ENCODE data around the gene SPOCK1. TPM values are rescaled to one million over a fixed set of nuclear protein-coding genes. Genes with fewer than 3 reads are reported as not detected.

Gene SPOCK1
- total and polyA plus RNA-seq, 2 experiments from 2014 or later = 8.2 to 10.5 TPM

- TF ChIP-seq, protein P1, sequence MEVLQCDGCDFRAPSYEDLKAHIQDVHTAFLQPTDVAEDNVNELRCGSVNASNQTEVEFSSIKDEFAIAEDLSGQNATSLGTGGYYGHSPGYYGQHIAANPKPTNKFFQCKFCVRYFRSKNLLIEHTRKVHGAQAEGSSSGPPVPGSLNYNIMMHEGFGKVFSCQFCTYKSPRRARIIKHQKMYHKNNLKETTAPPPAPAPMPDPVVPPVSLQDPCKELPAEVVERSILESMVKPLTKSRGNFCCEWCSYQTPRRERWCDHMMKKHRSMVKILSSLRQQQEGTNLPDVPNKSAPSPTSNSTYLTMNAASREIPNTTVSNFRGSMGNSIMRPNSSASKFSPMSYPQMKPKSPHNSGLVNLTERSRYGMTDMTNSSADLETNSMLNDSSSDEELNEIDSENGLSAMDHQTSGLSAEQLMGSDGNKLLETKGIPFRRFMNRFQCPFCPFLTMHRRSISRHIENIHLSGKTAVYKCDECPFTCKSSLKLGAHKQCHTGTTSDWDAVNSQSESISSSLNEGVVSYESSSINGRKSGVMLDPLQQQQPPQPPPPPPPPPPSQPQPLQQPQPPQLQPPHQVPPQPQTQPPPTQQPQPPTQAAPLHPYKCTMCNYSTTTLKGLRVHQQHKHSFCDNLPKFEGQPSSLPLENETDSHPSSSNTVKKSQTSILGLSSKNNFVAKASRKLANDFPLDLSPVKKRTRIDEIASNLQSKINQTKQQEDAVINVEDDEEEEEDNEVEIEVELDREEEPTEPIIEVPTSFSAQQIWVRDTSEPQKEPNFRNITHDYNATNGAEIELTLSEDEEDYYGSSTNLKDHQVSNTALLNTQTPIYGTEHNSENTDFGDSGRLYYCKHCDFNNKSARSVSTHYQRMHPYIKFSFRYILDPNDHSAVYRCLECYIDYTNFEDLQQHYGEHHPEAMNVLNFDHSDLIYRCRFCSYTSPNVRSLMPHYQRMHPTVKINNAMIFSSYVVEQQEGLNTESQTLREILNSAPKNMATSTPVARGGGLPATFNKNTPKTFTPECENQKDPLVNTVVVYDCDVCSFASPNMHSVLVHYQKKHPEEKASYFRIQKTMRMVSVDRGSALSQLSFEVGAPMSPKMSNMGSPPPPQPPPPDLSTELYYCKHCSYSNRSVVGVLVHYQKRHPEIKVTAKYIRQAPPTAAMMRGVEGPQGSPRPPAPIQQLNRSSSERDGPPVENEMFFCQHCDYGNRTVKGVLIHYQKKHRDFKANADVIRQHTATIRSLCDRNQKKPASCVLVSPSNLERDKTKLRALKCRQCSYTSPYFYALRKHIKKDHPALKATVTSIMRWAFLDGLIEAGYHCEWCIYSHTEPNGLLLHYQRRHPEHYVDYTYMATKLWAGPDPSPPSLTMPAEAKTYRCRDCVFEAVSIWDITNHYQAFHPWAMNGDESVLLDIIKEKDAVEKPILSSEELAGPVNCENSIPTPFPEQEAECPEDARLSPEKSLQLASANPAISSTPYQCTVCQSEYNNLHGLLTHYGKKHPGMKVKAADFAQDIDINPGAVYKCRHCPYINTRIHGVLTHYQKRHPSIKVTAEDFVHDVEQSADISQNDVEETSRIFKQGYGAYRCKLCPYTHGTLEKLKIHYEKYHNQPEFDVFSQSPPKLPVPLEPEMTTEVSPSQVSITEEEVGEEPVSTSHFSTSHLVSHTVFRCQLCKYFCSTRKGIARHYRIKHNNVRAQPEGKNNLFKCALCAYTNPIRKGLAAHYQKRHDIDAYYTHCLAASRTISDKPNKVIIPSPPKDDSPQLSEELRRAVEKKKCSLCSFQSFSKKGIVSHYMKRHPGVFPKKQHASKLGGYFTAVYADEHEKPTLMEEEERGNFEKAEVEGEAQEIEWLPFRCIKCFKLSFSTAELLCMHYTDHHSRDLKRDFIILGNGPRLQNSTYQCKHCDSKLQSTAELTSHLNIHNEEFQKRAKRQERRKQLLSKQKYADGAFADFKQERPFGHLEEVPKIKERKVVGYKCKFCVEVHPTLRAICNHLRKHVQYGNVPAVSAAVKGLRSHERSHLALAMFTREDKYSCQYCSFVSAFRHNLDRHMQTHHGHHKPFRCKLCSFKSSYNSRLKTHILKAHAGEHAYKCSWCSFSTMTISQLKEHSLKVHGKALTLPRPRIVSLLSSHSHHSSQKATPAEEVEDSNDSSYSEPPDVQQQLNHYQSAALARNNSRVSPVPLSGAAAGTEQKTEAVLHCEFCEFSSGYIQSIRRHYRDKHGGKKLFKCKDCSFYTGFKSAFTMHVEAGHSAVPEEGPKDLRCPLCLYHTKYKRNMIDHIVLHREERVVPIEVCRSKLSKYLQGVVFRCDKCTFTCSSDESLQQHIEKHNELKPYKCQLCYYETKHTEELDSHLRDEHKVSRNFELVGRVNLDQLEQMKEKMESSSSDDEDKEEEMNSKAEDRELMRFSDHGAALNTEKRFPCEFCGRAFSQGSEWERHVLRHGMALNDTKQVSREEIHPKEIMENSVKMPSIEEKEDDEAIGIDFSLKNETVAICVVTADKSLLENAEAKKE (CRISPR knock-in tag; IDR thresholded peaks at IDR 0.05) = no peak
These were observed 464.2 kb downstream of the SPOCK1 start (continued) for GRCh38 chr5:137034764-137035479.

DNA sequence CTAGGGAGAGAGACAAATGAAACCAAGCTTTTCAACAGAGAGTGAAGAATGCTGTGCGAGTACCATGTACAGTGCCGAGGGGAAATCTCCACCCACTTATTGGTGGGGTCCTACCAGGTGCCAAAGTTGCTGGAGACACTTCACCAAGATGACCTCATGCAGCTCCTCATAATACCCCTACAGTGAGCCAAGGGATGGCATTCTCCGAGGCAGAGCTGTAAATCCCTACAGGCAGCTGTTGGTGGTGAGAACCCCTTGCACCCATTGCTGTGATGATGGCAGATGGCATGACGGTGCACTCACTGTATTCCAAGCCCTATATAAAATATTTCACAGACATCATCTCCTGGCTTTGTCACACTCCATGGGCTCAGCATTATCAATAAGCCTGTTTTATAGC lies 464.9 kb downstream of the SPOCK1 start:
- Histone ChIP-seq H3K9me2 (ENCODE audit: insufficient read depth) (no peaks in the 10 kb centered on the region), H3K27me3 (ENCODE audit: insufficient read depth) (no peaks in the 10 kb centered on the region), H3K4me3 (no peak overlapping the region), H3K79me2 (replicated peaks; ENCODE audit: insufficient read depth) (no peaks in the 10 kb centered on the region), H3K4me2 (no peak overlapping the region), H4K20me1 (replicated peaks; ENCODE audit: insufficient read depth) (no peaks in the 10 kb centered on the region), H3K27ac (ENCODE audit: low read depth) (no peak overlapping the region), H3K4me1 (ENCODE audit: insufficient read depth) (peaks cover 28% of the 10 kb centered on the region), H3K36me3 (ENCODE audit: insufficient read depth) (no peaks in the 10 kb centered on the region), H3F3A (replicated peaks; ENCODE audit: low read depth) (no peaks in the 10 kb centered on the region), H2AFZ (no peak overlapping the region)
- Mint-ChIP-seq H3K9me3 (no peaks in the 10 kb centered on the region; the same call in 1 of the 3 replicates), H3K27me3 (ENCODE audit: insufficient read depth, low read depth, poor library complexity) (peaks cover 4% of the 10 kb centered on the region), H3K4me1 (peaks cover 53% of the 10 kb centered on the region), H3K27ac (no peak overlapping the region), H3K36me3 (ENCODE audit: low read depth) (peaks cover 4% of the 10 kb centered on the region; the same call in 2 of the 3 replicates), H3K4me3 (no peak overlapping the region)
- DNase-seq (ENCODE audit: low spot score) (no peak), ATAC-seq (no peak)
- TF ChIP-seq EZH2 (IDR thresholded peaks at IDR 0.05; ENCODE audit: low read depth, unreplicated experiment) (no peak), CTCF (conservative IDR thresholded peaks at IDR 0.05; ENCODE audit: low read depth in 2 of 2) (no peak), ZNF114 (CRISPR knock-in tag; IDR thresholded peaks at IDR 0.05) (no peak), EZH2phosphoT487 (IDR thresholded peaks at IDR 0.05; ENCODE audit: unreplicated experiment) (no peak), NANOG (IDR thresholded peaks at IDR 0.05; ENCODE audit: borderline replicate concordance) (no peak), POLR2AphosphoS5 (IDR thresholded peaks at IDR 0.05; ENCODE audit: low read depth) (no peak)
- TF ChIP-seq, protein P1 (CRISPR knock-in tag; IDR thresholded peaks at IDR 0.05) = no peak

Measured in GM23338 (cell line).